Spleen (tissue), 11 donors: ENCODE data around the gene PPP1R13B. TPM values are rescaled to one million over a fixed set of nuclear protein-coding genes. Genes with fewer than 3 reads are reported as not detected.
A peak's percentile ranks its signal among the peaks of the same experiment; 100 is the strongest.

Source experiments
- DNase-seq: peaks from one replicate; pipeline ENCODE4 v3.0.0-alpha.2; 2020
- H3K27ac ChIP-seq, 8 donors: fragments of 200-600 bp; sonication (generic) in 7 of 8; 1 replicate in 4 of 8; 2 replicates in 4 of 8; pipeline versions ENCODE4 v1.5.0 to v1.8.0; 2016 to 2021; ENCODE audit warnings: inconsistent platforms in 4 of 8, mild to moderate bottlenecking in 4 of 8, moderate library complexity in 1 of 8
- H3K27me3 ChIP-seq, 7 donors: fragments of 200-600 bp; sonication (generic) in 6 of 7; replicated peaks in 1 of 7; 1 replicate in 4 of 7; 2 replicates in 3 of 7; pipeline versions ENCODE4 v1.5.0 to v1.8.0; 2016 to 2021; ENCODE audit warnings: inconsistent platforms in 3 of 7, mild to moderate bottlenecking in 1 of 7
- H3K36me3 ChIP-seq, 6 donors: fragments of 200-600 bp; sonication (generic) in 5 of 6; 1 replicate in 4 of 6; 2 replicates in 2 of 6; pipeline versions ENCODE4 v1.5.0 to v1.8.0; 2016 to 2021; ENCODE audit warnings: inconsistent platforms in 2 of 6
- H3K4me1 ChIP-seq, 6 donors: fragments of 200-600 bp; sonication (generic) in 5 of 6; 1 replicate in 3 of 6; 2 replicates in 3 of 6; pipeline versions ENCODE4 v1.5.0 to v1.8.0; 2016 to 2021; ENCODE audit warnings: inconsistent platforms in 3 of 6
- H3K4me3 ChIP-seq, 8 donors: fragments of 200-600 bp; sonication (generic) in 7 of 8; 1 replicate in 4 of 8; 2 replicates in 4 of 8; pipeline versions ENCODE4 v1.5.0 to v1.8.0; 2016 to 2021; ENCODE audit warnings: inconsistent platforms in 4 of 8, mild to moderate bottlenecking in 4 of 8, moderate library complexity in 2 of 8
- H3K9me3 ChIP-seq, 8 donors: fragments of 200-600 bp; sonication (generic) in 7 of 8; 1 replicate in 4 of 8; 2 replicates in 4 of 8; pipeline versions ENCODE4 v1.5.0 to v1.8.0; 2016 to 2021; ENCODE audit warnings: inconsistent platforms in 4 of 8
- CTCF ChIP-seq, 11 experiments: fragments of 200-600 bp in 7 of 11; fragments of 450-650 bp in 4 of 11; sonication (generic) in 4 of 11; IDR thresholded peaks in 8 of 11; conservative IDR thresholded peaks in 3 of 11; 1 replicate in 7 of 11; 2 replicates in 4 of 11; pipeline versions ENCODE4 v1.4.0 to v1.8.0; 2016 to 2021; ENCODE audit warnings: antibody characterized with exemption in 11 of 11, inconsistent platforms in 4 of 11, mild to moderate bottlenecking in 1 of 11
- POLR2A ChIP-seq, 3 donors: fragments of 450-650 bp; IDR thresholded peaks; one replicate each; pipeline ENCODE4 v1.5.1; 2017; ENCODE audit warnings: antibody characterized with exemption in 3 of 3, mild to moderate bottlenecking in 1 of 3
- POLR2AphosphoS5 ChIP-seq, 3 donors: sonication (generic); formaldehyde crosslinking; IDR thresholded peaks; one replicate each; pipeline ENCODE4 v1.5.1; 2017; ENCODE audit warnings: antibody characterized with exemption in 3 of 3
- WGBS, 5 donors: extraction: QIAGEN DNeasy Blood & Tissue Kit in 3 of 5; methylation state at CpG; one replicate each; pipeline versions ENCODE4 v1.1.5 to v1.1.7; 2013 to 2018; 5-methylcytosine and 5-hydroxymethylcytosine counted together
- intact Hi-C: fragments of 100-400 bp; cut with DNase I; formaldehyde crosslinking; loops from one replicate; pipeline ENCODE4 v1.15.0; 2023; ENCODE audit warnings: low total_unique reads
- polyA plus RNA-seq, 3 donors: library from polyadenylated mRNA; stranded (reverse); fragments of 200-250 nt; gene quantifications; one replicate each; pipeline ENCODE4 v1.2.1, GENCODE V29; 2013
- total RNA-seq, 7 donors: library from RNA; depleted of rRNA in 3 of 7; stranded (reverse); fragments of >200 nt in 3 of 7; fragmentation: NEBNext Ultra II Directional in 4 of 7; extraction: Animal tissue kit (Norgen Biotek cat#: 25700) in 4 of 7; gene quantifications; one replicate each; pipeline versions ENCODE4 v1.1.0 to v1.2.1, GENCODE V29; 2016 to 2021
- donor health status: healthy with polysubstance abuse.
- donor health status: DM: no; HTN: no; CAD: no; lungs with moderate emphysema.
- donor health status: DM: no; HTN: no; CAD: no.
- donor health status: Bipolar disorder and iron deficiency.
- donor health status: healthy.
- donor health status: DM: no; HTN: no; CAD: no.
- donor health status: DM: yes; HTN: yes; CAD: no.

The PPP1R13B gene
- total and polyA plus RNA-seq, 10 donors: 5.7 to 95.3 (median 36.6) TPM

GRCh38 chr14:103687712-103688111 lies 159.7 kb downstream of the PPP1R13B start:
- H3K4me3 ChIP-seq: no peak overlapping the region
- TF ChIP-seq POLR2A (IDR thresholded peaks at IDR 0.05) (no peak), POLR2AphosphoS5 (IDR thresholded peaks at IDR 0.05) (no peak), CTCF (IDR thresholded peaks at IDR 0.05 in 8 of 11, conservative IDR thresholded peaks at IDR 0.05 in 3 of 11) (no peak)
- WGBS, 5 donors: 83 to 90% (median 90%) methylated on average over 4 of the region's 4 CpGs
- no peaks in the 10 kb centered on the region for H3K9me3 ChIP-seq
- H3K36me3 ChIP-seq: peaks cover 6 to 99% (median 61%) of the 10 kb centered on the region in 6 donors
- no peak for DNase-seq
- H3K4me1 ChIP-seq: peaks cover 24 to 72% (median 47%) of the 10 kb centered on the region in 6 donors
- intact Hi-C loops: loop anchor here (10.0 kb wide), 1 partner anchor 113 kb away; no protein-coding TSS in a partner anchor
- H3K27me3 ChIP-seq: no peaks in the 10 kb centered on the region
- peak overlapping the region in 6 of 8 donors; percentile 11 to 78 (median 58) for H3K27ac ChIP-seq

GRCh38 chr14:103686831-103687485 lies 160.4 kb downstream of the PPP1R13B start:
- Histone ChIP-seq H3K4me3 (no peak overlapping the region), H3K36me3 (peaks cover 6 to 99% (median 61%) of the 10 kb centered on the region in 6 donors), H3K4me1 (peaks cover 24 to 65% (median 40%) of the 10 kb centered on the region in 6 donors), H3K27ac (peak overlapping the region in 6 of 8 donors; percentile 4 to 78 (median 22)), H3K9me3 (no peaks in the 10 kb centered on the region), H3K27me3 (no peaks in the 10 kb centered on the region)
- 66 to 79% (median 76%) methylated on average over 19 of the region's 19 CpGs for WGBS, 5 donors
- DNase-seq: no peak
- intact Hi-C loops: loop anchor here (10.0 kb wide), 1 partner anchor 112 kb away; no protein-coding TSS in a partner anchor
- TF ChIP-seq POLR2AphosphoS5 (IDR thresholded peaks at IDR 0.05) (peak in 2 of 3 donors; percentile 17 to 25), POLR2A (IDR thresholded peaks at IDR 0.05) (no peak)

- intact Hi-C loops: loop anchor here (10.0 kb wide), 1 partner anchor 111 kb away; no protein-coding TSS in a partner anchor
- Histone ChIP-seq H3K27me3 (no peaks in the 10 kb centered on the region), H3K9me3 (no peaks in the 10 kb centered on the region), H3K27ac (peak overlapping the region in 1 of 8 donors; percentile 10), H3K4me1 (peaks cover 18 to 55% (median 30%) of the 10 kb centered on the region in 6 donors), H3K4me3 (no peak overlapping the region), H3K36me3 (peaks cover 6 to 100% (median 72%) of the 10 kb centered on the region in 6 donors)
- WGBS, 5 donors: 88 to 95% (median 92%) methylated on average over 23 of the region's 23 CpGs
- no peak for DNase-seq
- TF ChIP-seq POLR2AphosphoS5 (IDR thresholded peaks at IDR 0.05): peak in 2 of 3 donors; percentile 32 to 36
- TF ChIP-seq CTCF (IDR thresholded peaks at IDR 0.05 in 8 of 11, conservative IDR thresholded peaks at IDR 0.05 in 3 of 11): no peak
Observed at GRCh38 chr14:103685276-103686211, 161.8 kb downstream of the PPP1R13B start.

- peaks cover 6 to 100% (median 79%) of the 10 kb centered on the region in 6 donors for H3K36me3 ChIP-seq
- H3K9me3 ChIP-seq: no peaks in the 10 kb centered on the region
- intact Hi-C loops: loop anchor here (10.0 kb wide), 1 partner anchor 110 kb away; no protein-coding TSS in a partner anchor
- 90 to 96% (median 94%) methylated on average over 15 of the region's 15 CpGs for WGBS, 5 donors
- no peak overlapping the region for H3K4me3 ChIP-seq
- peak; percentile 60 for DNase-seq
- H3K4me1 ChIP-seq: peaks cover 11 to 55% (median 26%) of the 10 kb centered on the region in 6 donors
- no peak overlapping the region for H3K27ac ChIP-seq
- H3K27me3 ChIP-seq: no peaks in the 10 kb centered on the region
- TF ChIP-seq POLR2AphosphoS5 (IDR thresholded peaks at IDR 0.05): no peak
- no peak for TF ChIP-seq POLR2A (IDR thresholded peaks at IDR 0.05)
- no peak for TF ChIP-seq CTCF (IDR thresholded peaks at IDR 0.05 in 8 of 11, conservative IDR thresholded peaks at IDR 0.05 in 3 of 11)
Observed at GRCh38 chr14:103684871-103685270, 162.5 kb downstream of the PPP1R13B start.
